ENCODE measurements around the gene STX2.
A peak's percentile ranks its signal among the peaks of the same experiment; 100 is the strongest.
"Not testable (repeated sequence)": the region's sequence is repeated elsewhere in the genome, so short reads cannot be mapped to it uniquely, and the experiment has no call there.

The STX2 gene

GRCh38 chr12:130868412-130868811, 29.4 kb upstream of the STX2 start:
- no peak for DNase-seq

GRCh38 chr12:130863298-130863697, 24.2 kb upstream of the STX2 start:
- DNase-seq = no peak

GRCh38 chr12:130862771-130863170, 23.7 kb upstream of the STX2 start:
- not testable (repeated sequence) for DNase-seq

- no peak for DNase-seq
Observed at GRCh38 chr12:130862161-130862560, 23.1 kb upstream of the STX2 start.

- no peak for DNase-seq
Observed at GRCh38 chr12:130860311-130860710, 21.3 kb upstream of the STX2 start.

- DNase-seq = no peak
Observed at GRCh38 chr12:130859161-130859560, 20.1 kb upstream of the STX2 start.

- DNase-seq = no peak
Observed at GRCh38 chr12:130858084-130858483, 19.0 kb upstream of the STX2 start.

GRCh38 chr12:130856088-130856487, 17.0 kb upstream of the STX2 start:
- no peak for DNase-seq

- no peak for DNase-seq
Observed at GRCh38 chr12:130850418-130851021, 11.5 kb upstream of the STX2 start.

GRCh38 chr12:130849561-130850417, 10.7 kb upstream of the STX2 start:
- DNase-seq = no peak

- not testable (repeated sequence) for DNase-seq
Observed at GRCh38 chr12:130848785-130849305, 9.8 kb upstream of the STX2 start.

GRCh38 chr12:130848105-130848504, 9.1 kb upstream of the STX2 start:
- not testable (repeated sequence) for DNase-seq

- no peak for DNase-seq
Observed at GRCh38 chr12:130847112-130847511, 8.1 kb upstream of the STX2 start.

GRCh38 chr12:130846369-130846768, 7.3 kb upstream of the STX2 start:
- DNase-seq = no peak

- DNase-seq = no peak
Observed at GRCh38 chr12:130839770-130840404, 837 bp upstream of the STX2 start.

- DNase-seq = peak; percentile 31
Observed at GRCh38 chr12:130838284-130838950, 633 bp downstream of the STX2 start.

GRCh38 chr12:130835436-130835835, 3.6 kb downstream of the STX2 start:
- no peak for DNase-seq

GRCh38 chr12:130835011-130835410, 4.0 kb downstream of the STX2 start:
- no peak for DNase-seq

- DNase-seq = no peak
Observed at GRCh38 chr12:130832561-130833209, 6.4 kb downstream of the STX2 start.

GRCh38 chr12:130831876-130832405, 7.1 kb downstream of the STX2 start:
- no peak for DNase-seq

- DNase-seq = no peak
Observed at GRCh38 chr12:130831246-130831645, 7.8 kb downstream of the STX2 start.

- DNase-seq = no peak
Observed at GRCh38 chr12:130830246-130830551, 8.9 kb downstream of the STX2 start.
